Esophagus muscularis mucosa (tissue), 4 donors: ENCODE results near the gene CCNYL1. TPM values are rescaled to one million over a fixed set of nuclear protein-coding genes. Genes with fewer than 3 reads are reported as not detected.
"Not testable (repeated sequence)": the region's sequence is repeated elsewhere in the genome, so short reads cannot be mapped to it uniquely, and the experiment has no call there.

Experiments used
- DNase-seq: peaks from one replicate; pipeline ENCODE4 v3.0.0-alpha.2; 2017; ENCODE audit errors: extremely low spot score
- H3K27ac ChIP-seq, 4 donors: fragments of 200-600 bp; sonication (generic); replicated peaks in 1 of 4; 1 replicate in 3 of 4; 2 replicates in 1 of 4; pipeline ENCODE4 v1.5.1; 2016 to 2019; ENCODE audit warnings: mild to moderate bottlenecking in 1 of 4
- H3K27me3 ChIP-seq, 4 donors: fragments of 200-600 bp; sonication (generic); one replicate each; pipeline versions ENCODE4 v1.5.1 to v1.6.0; 2016 to 2019
- H3K36me3 ChIP-seq, 4 donors: fragments of 200-600 bp; sonication (generic); one replicate each; pipeline ENCODE4 v1.5.1; 2016 to 2019
- H3K4me1 ChIP-seq, 4 donors: fragments of 200-600 bp; sonication (generic); one replicate each; pipeline ENCODE4 v1.5.1; 2016 to 2019
- H3K4me3 ChIP-seq, 4 donors: fragments of 200-600 bp; sonication (generic); 1 replicate in 2 of 4; 2 replicates in 2 of 4; pipeline ENCODE4 v1.5.1; 2016 to 2019; ENCODE audit warnings: mild to moderate bottlenecking in 4 of 4, moderate library complexity in 1 of 4
- H3K9me3 ChIP-seq, 4 donors: fragments of 200-600 bp; sonication (generic); 1 replicate in 3 of 4; 2 replicates in 1 of 4; pipeline ENCODE4 v1.5.1; 2016 to 2019
- EP300 ChIP-seq: sonication (generic); formaldehyde crosslinking; IDR thresholded peaks from one replicate; pipeline ENCODE4 v1.6.1; 2017; ENCODE audit warnings: antibody characterized with exemption
- POLR2A ChIP-seq: fragments of 450-650 bp; IDR thresholded peaks from one replicate; pipeline ENCODE4 v1.6.1; 2017; ENCODE audit warnings: antibody characterized with exemption, moderate library complexity, mild to moderate bottlenecking, low read depth
- POLR2AphosphoS5 ChIP-seq, 2 donors: sonication (generic); formaldehyde crosslinking; IDR thresholded peaks; one replicate each; pipeline ENCODE4 v1.6.1; 2017; ENCODE audit warnings: antibody characterized with exemption in 2 of 2
- WGBS: methylation state at CpG from one replicate; pipeline ENCODE4 v1.1.5; 2018; 5-methylcytosine and 5-hydroxymethylcytosine counted together
- intact Hi-C: fragments of 100-400 bp; cut with DNase I; formaldehyde crosslinking; loops from one replicate; pipeline ENCODE4 v1.15.1; 2023
- total RNA-seq, 4 donors: library from RNA; depleted of rRNA; stranded (reverse); fragments of >200 nt; gene quantifications; one replicate each; pipeline versions ENCODE4 v1.1.0 to v1.2.1, GENCODE V29; 2016
- TF ChIP-seq, protein P1 (sequence below), 3 experiments: fragments of 200-600 bp in 2 of 3; fragments of 450-650 bp in 1 of 3; sonication (generic) in 2 of 3; IDR thresholded peaks; one replicate each; pipeline ENCODE4 v1.5.1; 2017 to 2019; ENCODE audit warnings: antibody characterized with exemption in 3 of 3, mild to moderate bottlenecking in 2 of 3, moderate library complexity in 1 of 3

The CCNYL1 gene
- total RNA-seq, 4 donors from 2014 or later, result 13.5 to 17.4 (median 16.2) TPM

DNA sequence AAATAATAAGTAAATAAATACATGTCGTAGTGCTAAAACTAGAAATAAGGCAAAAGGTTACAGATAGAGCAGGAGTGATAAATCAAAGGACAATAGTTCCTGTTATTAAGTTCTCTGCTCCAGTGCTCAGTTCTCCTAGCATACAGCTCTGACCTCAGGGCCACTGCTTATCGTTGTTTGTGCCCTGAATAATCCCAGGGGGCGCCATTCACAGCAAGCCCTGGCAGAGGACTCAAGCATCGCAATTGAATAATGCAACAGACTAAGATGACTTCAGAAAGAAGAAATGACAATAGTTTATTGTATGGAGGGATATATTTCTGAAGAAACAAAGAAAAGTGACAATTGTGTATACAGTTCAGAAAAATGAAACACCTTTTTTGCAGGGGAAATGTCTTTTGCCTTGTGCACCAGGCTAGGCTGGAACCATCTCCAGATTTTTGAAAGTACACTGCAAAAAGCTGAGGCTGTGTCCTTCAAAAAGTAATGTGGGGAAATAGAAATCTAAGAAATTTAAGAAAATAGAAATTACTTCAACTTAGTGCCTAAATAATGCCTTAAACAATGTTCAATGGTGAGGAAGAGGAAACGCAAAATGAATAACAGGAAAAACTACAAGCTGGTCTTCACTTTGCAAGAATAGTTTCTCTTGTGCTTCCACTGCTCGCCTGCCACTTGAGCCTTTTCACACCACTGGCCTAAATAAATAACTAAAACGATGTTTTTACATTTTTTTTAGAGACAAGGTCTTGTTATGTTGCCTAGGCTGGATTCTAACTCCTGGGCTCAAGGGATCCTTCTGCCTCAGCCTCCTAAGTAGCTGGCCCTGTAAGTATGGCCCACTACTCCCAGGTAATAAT is 19.0 kb upstream of the CCNYL1 start:
- Histone ChIP-seq H3K4me1 (peaks cover 0 to 4% (median 0%) of the 10 kb centered on the region in 4 donors), H3K27me3 (no peaks in the 10 kb centered on the region), H3K4me3 (no peak overlapping the region), H3K36me3 (no peaks in the 10 kb centered on the region), H3K9me3 (no peaks in the 10 kb centered on the region), H3K27ac (no peak overlapping the region)
- WGBS, result 46% methylated on average over 7 of the region's 7 CpGs
- DNase-seq, result no peak
- TF ChIP-seq, protein P1, sequence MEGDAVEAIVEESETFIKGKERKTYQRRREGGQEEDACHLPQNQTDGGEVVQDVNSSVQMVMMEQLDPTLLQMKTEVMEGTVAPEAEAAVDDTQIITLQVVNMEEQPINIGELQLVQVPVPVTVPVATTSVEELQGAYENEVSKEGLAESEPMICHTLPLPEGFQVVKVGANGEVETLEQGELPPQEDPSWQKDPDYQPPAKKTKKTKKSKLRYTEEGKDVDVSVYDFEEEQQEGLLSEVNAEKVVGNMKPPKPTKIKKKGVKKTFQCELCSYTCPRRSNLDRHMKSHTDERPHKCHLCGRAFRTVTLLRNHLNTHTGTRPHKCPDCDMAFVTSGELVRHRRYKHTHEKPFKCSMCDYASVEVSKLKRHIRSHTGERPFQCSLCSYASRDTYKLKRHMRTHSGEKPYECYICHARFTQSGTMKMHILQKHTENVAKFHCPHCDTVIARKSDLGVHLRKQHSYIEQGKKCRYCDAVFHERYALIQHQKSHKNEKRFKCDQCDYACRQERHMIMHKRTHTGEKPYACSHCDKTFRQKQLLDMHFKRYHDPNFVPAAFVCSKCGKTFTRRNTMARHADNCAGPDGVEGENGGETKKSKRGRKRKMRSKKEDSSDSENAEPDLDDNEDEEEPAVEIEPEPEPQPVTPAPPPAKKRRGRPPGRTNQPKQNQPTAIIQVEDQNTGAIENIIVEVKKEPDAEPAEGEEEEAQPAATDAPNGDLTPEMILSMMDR (IDR thresholded peaks at IDR 0.05), result peak in 2 of 3 experiments; percentile 23 to 36
- TF ChIP-seq POLR2AphosphoS5 (IDR thresholded peaks at IDR 0.05) (no peak), EP300 (no peak), POLR2A (no peak)
- intact Hi-C loops, result no loop called here

DNA sequence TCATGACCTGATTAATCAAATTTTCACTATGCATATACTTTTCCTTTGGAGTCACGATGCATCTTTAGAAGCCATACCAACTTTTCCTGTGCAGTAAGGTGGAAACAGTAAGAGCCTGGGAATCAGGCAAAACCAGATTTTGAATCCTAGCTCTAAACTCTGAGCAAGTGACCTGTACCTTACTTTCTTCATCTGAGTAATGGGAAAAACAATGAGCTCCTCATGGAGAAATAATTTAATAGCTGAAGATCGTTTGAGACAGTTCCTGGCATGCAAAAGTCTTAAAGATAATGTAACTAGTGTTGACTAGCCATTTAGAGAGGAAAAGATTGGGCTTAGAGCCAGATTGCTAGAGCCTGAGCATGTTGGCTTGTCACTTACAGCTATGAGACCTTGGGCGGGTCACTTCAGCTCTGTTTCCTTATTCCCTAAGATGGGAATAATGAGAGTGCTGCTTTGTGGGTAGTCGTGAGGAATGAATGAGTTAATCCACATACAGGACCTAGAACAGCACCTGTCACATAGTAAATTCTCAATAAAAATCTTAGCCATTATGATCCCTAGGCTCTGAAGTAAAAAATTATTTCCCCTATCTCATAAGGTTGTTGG is 17.7 kb upstream of the CCNYL1 start:
- Histone ChIP-seq H3K4me1 (peaks cover 0 to 4% (median 0%) of the 10 kb centered on the region in 4 donors), H3K4me3 (no peak overlapping the region), H3K36me3 (no peaks in the 10 kb centered on the region), H3K27me3 (no peaks in the 10 kb centered on the region), H3K27ac (no peak overlapping the region), H3K9me3 (no peaks in the 10 kb centered on the region)
- no peak for TF ChIP-seq POLR2A
- no peak for TF ChIP-seq EP300
- TF ChIP-seq, protein P1 (IDR thresholded peaks at IDR 0.05), result no peak
- no peak for TF ChIP-seq POLR2AphosphoS5 (IDR thresholded peaks at IDR 0.05)
- 58% methylated on average over 4 of the region's 4 CpGs for WGBS
- intact Hi-C loops, result no loop called here
- no peak for DNase-seq

DNA sequence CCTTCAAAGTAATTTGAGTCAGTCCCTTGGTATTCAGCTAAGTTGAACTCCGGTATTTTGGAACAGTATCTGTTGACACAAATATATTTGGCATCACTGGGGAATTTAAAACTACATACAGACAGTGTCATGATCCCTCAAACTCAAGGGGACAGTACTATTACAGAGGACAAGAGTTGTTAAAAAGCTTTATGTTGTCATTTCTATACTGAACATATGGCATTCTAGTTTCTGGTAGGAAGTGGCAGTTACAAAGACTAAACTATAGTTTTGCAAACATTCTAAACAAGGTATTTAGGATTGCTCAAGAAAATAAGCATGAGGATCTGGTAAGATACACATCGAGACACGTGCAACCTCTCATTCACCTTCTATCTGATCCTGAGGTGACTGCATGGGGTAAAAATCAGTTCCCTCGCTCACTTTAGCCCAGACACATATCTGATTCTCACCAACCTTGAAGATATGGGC is 16.6 kb upstream of the CCNYL1 start:
- Histone ChIP-seq H3K9me3 (no peaks in the 10 kb centered on the region), H3K27me3 (no peaks in the 10 kb centered on the region), H3K36me3 (no peaks in the 10 kb centered on the region), H3K27ac (no peak overlapping the region), H3K4me3 (no peak overlapping the region), H3K4me1 (peaks cover 0 to 4% (median 0%) of the 10 kb centered on the region in 4 donors)
- DNase-seq, result no peak
- 68% methylated on average over 4 of the region's 4 CpGs for WGBS
- TF ChIP-seq EP300 (no peak), POLR2AphosphoS5 (IDR thresholded peaks at IDR 0.05) (no peak), POLR2A (no peak)
- TF ChIP-seq, protein P1 (IDR thresholded peaks at IDR 0.05), result no peak
- intact Hi-C loops, result no loop called here

DNA sequence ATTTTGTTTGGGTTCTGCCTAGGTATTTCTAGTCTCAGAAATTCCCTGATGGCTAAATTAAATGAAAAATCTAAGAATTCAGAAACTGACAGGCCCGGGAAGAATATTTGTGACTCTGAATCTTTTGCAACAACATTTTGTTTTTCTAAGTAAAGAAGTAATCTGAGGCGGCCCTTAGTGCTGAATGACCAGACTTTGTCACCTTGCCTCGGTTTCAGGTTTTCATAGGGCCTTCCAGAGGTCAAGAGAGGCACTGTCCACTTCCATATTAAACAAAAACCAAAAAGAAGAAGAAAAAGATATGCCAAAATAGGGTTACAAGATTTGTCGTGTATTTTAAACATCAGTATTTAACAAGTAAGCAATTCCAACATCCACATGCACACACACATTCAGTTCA is 16.1 kb upstream of the CCNYL1 start:
- Histone ChIP-seq H3K36me3 (no peaks in the 10 kb centered on the region), H3K9me3 (no peaks in the 10 kb centered on the region), H3K4me1 (peaks cover 0 to 4% (median 0%) of the 10 kb centered on the region in 4 donors), H3K27me3 (no peaks in the 10 kb centered on the region), H3K27ac (no peak overlapping the region), H3K4me3 (no peak overlapping the region)
- TF ChIP-seq, protein P1 (IDR thresholded peaks at IDR 0.05), result no peak
- TF ChIP-seq EP300, result no peak
- no peak for TF ChIP-seq POLR2AphosphoS5 (IDR thresholded peaks at IDR 0.05)
- TF ChIP-seq POLR2A, result no peak
- WGBS, result 83% methylated on average over 4 of the region's 4 CpGs
- intact Hi-C loops, result no loop called here
- no peak for DNase-seq

DNA sequence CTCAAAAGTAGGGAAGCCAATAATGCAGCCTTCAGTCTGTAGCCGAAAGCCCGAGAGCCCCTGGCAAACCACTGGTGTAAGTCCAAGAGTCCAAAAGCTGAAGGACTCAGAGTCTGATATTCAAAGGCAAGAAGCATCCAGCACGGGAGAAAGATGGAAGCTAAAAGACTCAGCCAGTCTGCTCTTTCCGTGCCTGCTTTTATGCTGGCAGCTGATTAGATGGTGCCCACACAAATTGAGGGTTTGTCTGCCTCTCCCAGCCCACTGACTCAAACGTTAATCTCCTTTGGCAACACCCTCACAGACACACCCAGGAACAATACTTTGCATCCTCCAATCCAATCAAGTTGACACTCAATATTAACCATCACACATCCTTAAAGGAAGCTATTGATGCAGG is 14.5 kb upstream of the CCNYL1 start:
- H3K9me3 ChIP-seq, intact Hi-C loops, H3K4me3 ChIP-seq, H3K27ac ChIP-seq, DNase-seq, H3K27me3 ChIP-seq, H3K36me3 ChIP-seq, H3K4me1 ChIP-seq: not testable (repeated sequence)
- 61% methylated on average over 5 of the region's 5 CpGs for WGBS
